Sigmoid colon (tissue), 4 donors: ENCODE results near the gene SCFD1.

Experiments used
- POLR2A ChIP-seq, 2 donors: fragments of 450-650 bp; IDR thresholded peaks; one replicate each; pipeline ENCODE4 v1.6.1; 2016; ENCODE audit warnings: antibody characterized with exemption in 2 of 2, mild to moderate bottlenecking in 2 of 2, moderate library complexity in 2 of 2
- POLR2AphosphoS5 ChIP-seq, 4 donors: sonication (generic); formaldehyde crosslinking; IDR thresholded peaks; one replicate each; pipeline ENCODE4 v1.6.1; 2017; ENCODE audit warnings: antibody characterized with exemption in 4 of 4
- TF ChIP-seq, protein P1 (sequence below), 4 experiments: fragments of 450-650 bp in 3 of 4; fragments of 200-600 bp in 1 of 4; IDR thresholded peaks; one replicate each; pipeline ENCODE4 v1.5.1; 2016 to 2019; ENCODE audit warnings: antibody characterized with exemption in 4 of 4, mild to moderate bottlenecking in 3 of 4, moderate library complexity in 2 of 4

DNA sequence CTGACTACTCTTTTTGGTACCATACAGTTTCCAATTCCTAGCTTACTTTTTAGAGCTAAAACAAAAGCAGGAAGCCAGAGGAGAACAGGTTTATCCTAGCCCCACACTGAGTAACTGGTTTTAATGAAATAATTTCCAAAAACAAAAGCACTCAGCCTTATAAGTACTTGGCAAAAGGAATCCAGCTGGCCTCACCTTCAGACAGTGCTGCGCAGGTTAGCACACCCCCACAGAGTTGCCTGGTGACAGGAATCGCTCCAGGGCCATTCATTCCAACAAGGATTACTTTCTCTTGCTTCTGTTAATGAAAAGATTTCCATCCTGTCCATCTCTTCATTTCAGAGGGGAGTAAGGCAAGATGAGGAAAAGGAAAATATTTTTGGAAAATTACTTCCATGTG, 84.6 kb downstream of the SCFD1 start:
- TF ChIP-seq, protein P1, sequence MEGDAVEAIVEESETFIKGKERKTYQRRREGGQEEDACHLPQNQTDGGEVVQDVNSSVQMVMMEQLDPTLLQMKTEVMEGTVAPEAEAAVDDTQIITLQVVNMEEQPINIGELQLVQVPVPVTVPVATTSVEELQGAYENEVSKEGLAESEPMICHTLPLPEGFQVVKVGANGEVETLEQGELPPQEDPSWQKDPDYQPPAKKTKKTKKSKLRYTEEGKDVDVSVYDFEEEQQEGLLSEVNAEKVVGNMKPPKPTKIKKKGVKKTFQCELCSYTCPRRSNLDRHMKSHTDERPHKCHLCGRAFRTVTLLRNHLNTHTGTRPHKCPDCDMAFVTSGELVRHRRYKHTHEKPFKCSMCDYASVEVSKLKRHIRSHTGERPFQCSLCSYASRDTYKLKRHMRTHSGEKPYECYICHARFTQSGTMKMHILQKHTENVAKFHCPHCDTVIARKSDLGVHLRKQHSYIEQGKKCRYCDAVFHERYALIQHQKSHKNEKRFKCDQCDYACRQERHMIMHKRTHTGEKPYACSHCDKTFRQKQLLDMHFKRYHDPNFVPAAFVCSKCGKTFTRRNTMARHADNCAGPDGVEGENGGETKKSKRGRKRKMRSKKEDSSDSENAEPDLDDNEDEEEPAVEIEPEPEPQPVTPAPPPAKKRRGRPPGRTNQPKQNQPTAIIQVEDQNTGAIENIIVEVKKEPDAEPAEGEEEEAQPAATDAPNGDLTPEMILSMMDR (IDR thresholded peaks at IDR 0.05): no peak
- no peak for TF ChIP-seq POLR2AphosphoS5 (IDR thresholded peaks at IDR 0.05)
- TF ChIP-seq POLR2A (IDR thresholded peaks at IDR 0.05): no peak
